Measurements from ENCODE around the gene KLF9.

The KLF9 gene

DNA sequence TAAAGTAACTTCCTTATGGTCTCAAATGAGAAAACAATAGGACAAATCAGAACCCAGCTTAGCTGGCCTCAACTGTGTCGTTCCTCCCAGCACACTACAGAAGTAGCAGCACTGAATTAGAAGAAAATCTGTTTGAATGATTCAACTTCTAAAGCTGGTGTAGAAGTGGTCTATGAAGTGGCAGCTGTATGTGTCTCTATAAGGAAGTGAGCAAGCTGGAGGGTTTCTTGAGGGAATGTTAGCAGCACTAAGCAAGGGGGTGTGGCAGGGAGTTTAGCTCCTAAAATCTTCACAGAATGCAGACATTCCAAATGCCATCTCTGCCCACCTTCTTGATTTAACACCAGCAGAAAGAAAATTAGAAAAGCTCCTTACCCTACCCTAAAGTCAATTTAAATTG is 4.1 kb downstream of the KLF9 start:
- POLR2A ChIA-PET = interaction anchor here (0.6 to 1.8 kb wide), 3 partner anchors 8 to 23 kb away, joined by 3 to 29 read pairs (median 4); no protein-coding TSS in a partner anchor
- H3K27ac ChIP-seq (ENCODE audit: extremely low read depth, low read depth, low read length) = peak overlapping the region; percentile 79; the same call in 1 of the 2 replicates

DNA sequence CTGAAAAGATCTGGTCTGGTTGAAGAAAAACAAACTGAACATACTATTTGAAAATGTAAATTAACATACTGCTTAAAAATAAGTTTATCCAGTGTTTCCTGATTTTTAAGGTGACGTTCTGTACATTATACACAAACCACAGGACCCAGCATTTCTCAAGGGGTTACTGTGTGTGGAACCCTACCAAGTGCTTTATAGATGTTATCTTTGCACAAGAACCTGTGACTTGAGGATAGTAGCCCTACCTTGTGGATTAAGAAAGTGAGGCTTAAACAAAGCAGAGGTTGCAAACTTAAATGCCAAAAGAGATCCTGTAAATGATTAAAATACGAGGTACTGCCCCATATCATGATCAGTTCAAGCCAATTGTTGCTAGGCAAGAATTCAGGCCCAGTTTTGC is 4.7 kb downstream of the KLF9 start:
- no peaks in the 10 kb centered on the region for H3K36me3 ChIP-seq (ENCODE audit: control insufficient read depth in 2 of 2, insufficient read depth in 1 of 2, low read length in 2 of 2)
- POLR2A ChIA-PET = interaction anchor here (1.8 kb wide), 1 partner anchor 10 kb away, joined by 29 read pairs; no protein-coding TSS in a partner anchor
- CTCF ChIA-PET = interaction anchor here (1.0 kb wide), 1 partner anchor 75 kb away, joined by 5 read pairs; no protein-coding TSS in a partner anchor
- no peaks in the 10 kb centered on the region for H3K9me3 ChIP-seq (ENCODE audit: control insufficient read depth, insufficient read depth, low read depth, low read length)
- H3K4me1 ChIP-seq (ENCODE audit: control insufficient read depth, insufficient read depth, low read length) = peaks cover 19% of the 10 kb centered on the region
- TF ChIP-seq ZEB2 (tag by site-specific recombination; IDR thresholded peaks at IDR 0.05) (no peak), ZNF324 (tag by site-specific recombination; IDR thresholded peaks at IDR 0.05) (no peak), ZFP69B (tag by site-specific recombination; IDR thresholded peaks at IDR 0.05) (no peak), ZNF626 (tag by site-specific recombination; IDR thresholded peaks at IDR 0.05) (no peak), ZNF214 (tag by site-specific recombination; IDR thresholded peaks at IDR 0.05; ENCODE audit: borderline replicate concordance) (no peak), ZNF274 (IDR thresholded peaks at IDR 0.05; ENCODE audit: low read length) (no peak), ZNF274 (tag by site-specific recombination; IDR thresholded peaks at IDR 0.05; ENCODE audit: borderline replicate concordance) (no peak)
- TF ChIP-seq, protein P1, sequence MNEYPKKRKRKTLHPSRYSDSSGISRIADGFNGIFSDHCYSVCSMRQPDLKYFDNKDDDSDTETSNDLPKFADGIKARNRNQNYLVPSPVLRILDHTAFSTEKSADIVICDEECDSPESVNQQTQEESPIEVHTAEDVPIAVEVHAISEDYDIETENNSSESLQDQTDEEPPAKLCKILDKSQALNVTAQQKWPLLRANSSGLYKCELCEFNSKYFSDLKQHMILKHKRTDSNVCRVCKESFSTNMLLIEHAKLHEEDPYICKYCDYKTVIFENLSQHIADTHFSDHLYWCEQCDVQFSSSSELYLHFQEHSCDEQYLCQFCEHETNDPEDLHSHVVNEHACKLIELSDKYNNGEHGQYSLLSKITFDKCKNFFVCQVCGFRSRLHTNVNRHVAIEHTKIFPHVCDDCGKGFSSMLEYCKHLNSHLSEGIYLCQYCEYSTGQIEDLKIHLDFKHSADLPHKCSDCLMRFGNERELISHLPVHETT (tag by site-specific recombination; IDR thresholded peaks at IDR 0.05) = no peak
- TF ChIP-seq, protein P2, sequence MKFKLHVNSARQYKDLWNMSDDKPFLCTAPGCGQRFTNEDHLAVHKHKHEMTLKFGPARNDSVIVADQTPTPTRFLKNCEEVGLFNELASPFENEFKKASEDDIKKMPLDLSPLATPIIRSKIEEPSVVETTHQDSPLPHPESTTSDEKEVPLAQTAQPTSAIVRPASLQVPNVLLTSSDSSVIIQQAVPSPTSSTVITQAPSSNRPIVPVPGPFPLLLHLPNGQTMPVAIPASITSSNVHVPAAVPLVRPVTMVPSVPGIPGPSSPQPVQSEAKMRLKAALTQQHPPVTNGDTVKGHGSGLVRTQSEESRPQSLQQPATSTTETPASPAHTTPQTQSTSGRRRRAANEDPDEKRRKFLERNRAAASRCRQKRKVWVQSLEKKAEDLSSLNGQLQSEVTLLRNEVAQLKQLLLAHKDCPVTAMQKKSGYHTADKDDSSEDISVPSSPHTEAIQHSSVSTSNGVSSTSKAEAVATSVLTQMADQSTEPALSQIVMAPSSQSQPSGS (tag by site-specific recombination; IDR thresholded peaks at IDR 0.05; ENCODE audit: low read depth) = no peak
- TF ChIP-seq, protein P3, sequence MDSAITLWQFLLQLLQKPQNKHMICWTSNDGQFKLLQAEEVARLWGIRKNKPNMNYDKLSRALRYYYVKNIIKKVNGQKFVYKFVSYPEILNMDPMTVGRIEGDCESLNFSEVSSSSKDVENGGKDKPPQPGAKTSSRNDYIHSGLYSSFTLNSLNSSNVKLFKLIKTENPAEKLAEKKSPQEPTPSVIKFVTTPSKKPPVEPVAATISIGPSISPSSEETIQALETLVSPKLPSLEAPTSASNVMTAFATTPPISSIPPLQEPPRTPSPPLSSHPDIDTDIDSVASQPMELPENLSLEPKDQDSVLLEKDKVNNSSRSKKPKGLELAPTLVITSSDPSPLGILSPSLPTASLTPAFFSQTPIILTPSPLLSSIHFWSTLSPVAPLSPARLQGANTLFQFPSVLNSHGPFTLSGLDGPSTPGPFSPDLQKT (IDR thresholded peaks at IDR 0.05; ENCODE audit: borderline replicate concordance, low read depth, low read length) = no peak
- H3K27ac ChIP-seq (ENCODE audit: extremely low read depth, low read depth, low read length) = no peak overlapping the region
- no peak overlapping the region for H3K4me3 ChIP-seq (ENCODE audit: low read depth, low read length)

More for the DNA sequence above, 4.1 kb downstream of the KLF9 start:
- TF ChIP-seq MZF1 (tag by site-specific recombination; IDR thresholded peaks at IDR 0.05; ENCODE audit: borderline replicate concordance) (no peak), ZNF596 (tag by site-specific recombination; IDR thresholded peaks at IDR 0.05) (no peak), KLF9 (tag by site-specific recombination; IDR thresholded peaks at IDR 0.05; ENCODE audit: low read depth) (peak; percentile 59; the same call in 1 of the 2 replicates)
- Histone ChIP-seq H3K36me3 (ENCODE audit: control insufficient read depth in 2 of 2, insufficient read depth in 1 of 2, low read length in 2 of 2) (no peaks in the 10 kb centered on the region), H3K4me1 (ENCODE audit: control insufficient read depth, insufficient read depth, low read length) (peaks cover 19% of the 10 kb centered on the region), H3K4me3 (ENCODE audit: low read depth, low read length) (peak overlapping the region; percentile 94), H3K9me3 (ENCODE audit: control insufficient read depth, insufficient read depth, low read depth, low read length) (no peaks in the 10 kb centered on the region)
- CTCF ChIA-PET = interaction anchor here (0.6 to 1.2 kb wide), 3 partner anchors 75 to 192 kb away, joined by 4 to 7 read pairs (median 5); no protein-coding TSS in a partner anchor

DNA sequence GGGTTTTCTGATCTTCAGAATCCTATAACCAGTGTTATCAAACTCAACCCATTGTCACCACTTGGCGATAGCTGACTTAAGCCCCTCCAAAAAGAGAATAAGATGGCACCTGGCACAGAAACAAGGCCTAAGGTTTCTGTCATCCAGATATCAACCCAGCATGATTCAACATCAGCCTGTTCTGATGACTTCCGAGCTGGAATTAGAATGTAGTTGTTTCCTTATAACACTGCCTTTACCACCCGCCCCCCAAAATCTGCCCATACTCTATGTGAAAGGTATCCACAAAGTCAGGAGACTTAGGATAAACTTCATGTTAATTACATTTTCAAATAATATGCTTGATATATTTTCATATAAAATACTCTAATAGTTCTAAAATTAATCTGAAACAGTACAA is 5.2 kb downstream of the KLF9 start:
- no peak overlapping the region for H3K4me3 ChIP-seq (ENCODE audit: low read depth, low read length)
- no peaks in the 10 kb centered on the region for H3K9me3 ChIP-seq (ENCODE audit: control insufficient read depth, insufficient read depth, low read depth, low read length)
- H3K4me1 ChIP-seq (ENCODE audit: control insufficient read depth, insufficient read depth, low read length) = peaks cover 19% of the 10 kb centered on the region
- ChIA-PET POLR2A (no interaction called here), CTCF (interaction anchor here (0.5 kb wide), 1 partner anchor 219 kb away, joined by 3 read pairs; no protein-coding TSS in a partner anchor)
- no peaks in the 10 kb centered on the region for H3K36me3 ChIP-seq (ENCODE audit: control insufficient read depth in 2 of 2, insufficient read depth in 1 of 2, low read length in 2 of 2)
- TF ChIP-seq SP7 (tag by site-specific recombination; IDR thresholded peaks at IDR 0.05) (no peak), GLI4 (tag by site-specific recombination; IDR thresholded peaks at IDR 0.05) (no peak), ZNF391 (tag by site-specific recombination; IDR thresholded peaks at IDR 0.05; ENCODE audit: borderline replicate concordance, low read depth) (no peak), KLF16 (tag by site-specific recombination; IDR thresholded peaks at IDR 0.05) (no peak), KLF1 (tag by site-specific recombination; IDR thresholded peaks at IDR 0.05) (no peak), ZNF394 (tag by site-specific recombination; IDR thresholded peaks at IDR 0.05; ENCODE audit: borderline replicate concordance) (no peak), OVOL3 (tag by site-specific recombination; IDR thresholded peaks at IDR 0.05) (no peak)
- TF ChIP-seq, protein P4, sequence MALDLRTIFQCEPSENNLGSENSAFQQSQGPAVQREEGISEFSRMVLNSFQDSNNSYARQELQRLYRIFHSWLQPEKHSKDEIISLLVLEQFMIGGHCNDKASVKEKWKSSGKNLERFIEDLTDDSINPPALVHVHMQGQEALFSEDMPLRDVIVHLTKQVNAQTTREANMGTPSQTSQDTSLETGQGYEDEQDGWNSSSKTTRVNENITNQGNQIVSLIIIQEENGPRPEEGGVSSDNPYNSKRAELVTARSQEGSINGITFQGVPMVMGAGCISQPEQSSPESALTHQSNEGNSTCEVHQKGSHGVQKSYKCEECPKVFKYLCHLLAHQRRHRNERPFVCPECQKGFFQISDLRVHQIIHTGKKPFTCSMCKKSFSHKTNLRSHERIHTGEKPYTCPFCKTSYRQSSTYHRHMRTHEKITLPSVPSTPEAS (tag by site-specific recombination; IDR thresholded peaks at IDR 0.05) = no peak
- TF ChIP-seq, protein P5, sequence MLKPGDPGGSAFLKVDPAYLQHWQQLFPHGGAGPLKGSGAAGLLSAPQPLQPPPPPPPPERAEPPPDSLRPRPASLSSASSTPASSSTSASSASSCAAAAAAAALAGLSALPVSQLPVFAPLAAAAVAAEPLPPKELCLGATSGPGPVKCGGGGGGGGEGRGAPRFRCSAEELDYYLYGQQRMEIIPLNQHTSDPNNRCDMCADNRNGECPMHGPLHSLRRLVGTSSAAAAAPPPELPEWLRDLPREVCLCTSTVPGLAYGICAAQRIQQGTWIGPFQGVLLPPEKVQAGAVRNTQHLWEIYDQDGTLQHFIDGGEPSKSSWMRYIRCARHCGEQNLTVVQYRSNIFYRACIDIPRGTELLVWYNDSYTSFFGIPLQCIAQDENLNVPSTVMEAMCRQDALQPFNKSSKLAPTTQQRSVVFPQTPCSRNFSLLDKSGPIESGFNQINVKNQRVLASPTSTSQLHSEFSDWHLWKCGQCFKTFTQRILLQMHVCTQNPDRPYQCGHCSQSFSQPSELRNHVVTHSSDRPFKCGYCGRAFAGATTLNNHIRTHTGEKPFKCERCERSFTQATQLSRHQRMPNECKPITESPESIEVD (tag by site-specific recombination; IDR thresholded peaks at IDR 0.05) = no peak
- TF ChIP-seq, protein P6, sequence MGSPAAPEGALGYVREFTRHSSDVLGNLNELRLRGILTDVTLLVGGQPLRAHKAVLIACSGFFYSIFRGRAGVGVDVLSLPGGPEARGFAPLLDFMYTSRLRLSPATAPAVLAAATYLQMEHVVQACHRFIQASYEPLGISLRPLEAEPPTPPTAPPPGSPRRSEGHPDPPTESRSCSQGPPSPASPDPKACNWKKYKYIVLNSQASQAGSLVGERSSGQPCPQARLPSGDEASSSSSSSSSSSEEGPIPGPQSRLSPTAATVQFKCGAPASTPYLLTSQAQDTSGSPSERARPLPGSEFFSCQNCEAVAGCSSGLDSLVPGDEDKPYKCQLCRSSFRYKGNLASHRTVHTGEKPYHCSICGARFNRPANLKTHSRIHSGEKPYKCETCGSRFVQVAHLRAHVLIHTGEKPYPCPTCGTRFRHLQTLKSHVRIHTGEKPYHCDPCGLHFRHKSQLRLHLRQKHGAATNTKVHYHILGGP (tag by site-specific recombination; IDR thresholded peaks at IDR 0.05) = no peak
- H3K27ac ChIP-seq (ENCODE audit: extremely low read depth, low read depth, low read length) = no peak overlapping the region

Data from HEK293 (cell line).